Fibroblast of the aortic adventitia (primary cell): ENCODE measurements around the gene HRCT1. TPM values are rescaled to one million over a fixed set of nuclear protein-coding genes. Genes with fewer than 3 reads are reported as not detected.
"Not testable (repeated sequence)": the region's sequence is repeated elsewhere in the genome, so short reads cannot be mapped to it uniquely, and the experiment has no call there.

Experiments
- DNase-seq: peaks from one replicate; pipeline ENCODE4 v3.0.0-alpha.2; 2010; ENCODE audit warnings: low read depth
- H3K4me3 ChIP-seq: 2 replicates; pipeline ENCODE4 v1.5.1; 2011; ENCODE audit warnings: low read depth, mild to moderate bottlenecking, control low read depth, low read length, moderate library complexity
- CTCF ChIP-seq: IDR thresholded peaks from 2 replicates; pipeline ENCODE4 v1.5.1; 2011; ENCODE audit warnings: mild to moderate bottlenecking, low read length, control low read depth, inconsistent platforms; ENCODE audit not compliant: insufficient read depth
- total RNA-seq: library from RNA; depleted of rRNA; stranded (reverse); fragments of >200 nt; gene quantifications from 2 replicates; pipeline ENCODE4 v1.2.3, GENCODE V29; 2012; ENCODE audit warnings: low replicate concordance

Gene HRCT1
- total RNA-seq, 1 donor: 0.81 TPM

DNA sequence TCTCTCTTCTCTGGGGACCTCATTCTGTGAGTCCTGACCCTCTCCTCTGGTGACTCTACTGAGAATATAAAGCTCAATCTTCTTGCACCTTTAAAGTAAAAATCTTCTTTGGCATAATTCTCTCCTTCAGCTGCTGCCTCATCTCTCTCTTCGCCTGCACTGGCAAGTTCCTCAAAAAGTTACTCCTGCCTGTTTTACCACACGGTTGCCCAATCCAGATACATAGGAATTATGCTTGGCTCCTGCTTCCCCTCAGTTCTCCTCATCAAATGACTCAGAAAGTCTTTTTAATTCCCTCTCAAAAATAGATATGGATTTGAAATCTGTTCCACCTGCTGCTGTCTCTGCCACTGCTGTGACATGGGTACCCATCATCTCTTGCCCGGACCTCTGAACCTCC, 14.4 kb upstream of the HRCT1 start:
- peak; percentile 49 for DNase-seq
- TF ChIP-seq CTCF: no peak

DNA sequence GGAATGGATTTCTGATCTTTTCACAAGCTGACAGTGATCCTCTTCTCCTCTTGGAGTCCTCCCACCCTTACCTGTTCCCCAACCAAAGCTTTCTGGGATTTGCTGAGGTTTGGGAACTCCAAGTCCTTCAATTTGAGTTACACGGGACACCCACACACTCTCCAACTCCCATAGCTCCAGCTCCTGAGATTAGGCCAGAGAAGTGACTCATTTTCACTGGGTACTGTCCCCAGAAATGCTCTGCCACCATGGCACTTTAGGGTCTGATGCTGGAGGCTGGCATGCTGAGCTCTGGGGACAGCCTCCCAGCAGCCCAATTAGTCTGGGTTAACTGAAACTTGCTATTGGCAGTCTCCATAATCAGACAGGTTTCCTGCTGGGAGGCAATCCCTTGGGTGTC, 14.0 kb upstream of the HRCT1 start:
- DNase-seq: no peak
- no peak overlapping the region for H3K4me3 ChIP-seq
- no peak for TF ChIP-seq CTCF

More for the DNA sequence above, 14.4 kb upstream of the HRCT1 start:
- H3K4me3 ChIP-seq: no peak overlapping the region

- DNase-seq: no peak
- no peak for TF ChIP-seq CTCF
- no peak overlapping the region for H3K4me3 ChIP-seq
Measured at GRCh38 chr9:35896570-35896969, 9.4 kb upstream of the HRCT1 start.

GRCh38 chr9:35897376-35898099, 8.5 kb upstream of the HRCT1 start:
- DNase-seq, H3K4me3 ChIP-seq: not testable (repeated sequence)

- TF ChIP-seq CTCF: no peak
- no peak overlapping the region for H3K4me3 ChIP-seq
- DNase-seq: no peak
Measured at GRCh38 chr9:35898337-35898736, 7.7 kb upstream of the HRCT1 start.

- no peak for TF ChIP-seq CTCF
- no peak for DNase-seq
- no peak overlapping the region for H3K4me3 ChIP-seq
Measured at GRCh38 chr9:35899021-35899420, 7.0 kb upstream of the HRCT1 start.

- DNase-seq: peak; percentile 72
Measured at GRCh38 chr9:35903049-35903448, 3.0 kb upstream of the HRCT1 start.

More at GRCh38 chr9:35903049-35903448, 3.0 kb upstream of the HRCT1 start:
- peak; percentile 50 for TF ChIP-seq CTCF
- no peak overlapping the region for H3K4me3 ChIP-seq
